Muscle of back (tissue), 10 donors: Measurements from ENCODE around the gene USP12. TPM values are rescaled to one million over a fixed set of nuclear protein-coding genes. Genes with fewer than 3 reads are reported as not detected.

Experiments used
- polyA plus RNA-seq, 10 donors: library from polyadenylated mRNA; unstranded; fragments of 120-200 nt; gene quantifications; one replicate each; pipeline ENCODE4 v1.2.1, GENCODE V29; 2013; ENCODE audit not compliant: insufficient read length in 10 of 10

USP12 gene
- polyA plus RNA-seq, 10 donors: 17.5 to 29.9 (median 24.2) TPM

Other genes starting within 250 kb of the USP12 start
- gene RPL21, start 79.7 kb upstream of the USP12 start, polyA plus RNA-seq: 1,000 to 10,000 TPM in 5 of 10 donors, 100 to 1,000 TPM in 5; 674 to 1,393 (median 990) TPM
- gene RASL11A, start 99.0 kb upstream of the USP12 start, polyA plus RNA-seq: 1 to 10 TPM; 1.5 to 3.4 (median 2.4) TPM